Natural killer cell (primary cell): Measurements from ENCODE around the gene OBSCN. TPM values are rescaled to one million over a fixed set of nuclear protein-coding genes. Genes with fewer than 3 reads are reported as not detected.

Source experiments
- ATAC-seq, 3 donors: fragments of 150-1000 bp in 2 of 3; fragments of 200-7000 bp in 1 of 3; cut with Tn5 transposase; 1 replicate in 1 of 3; 2 replicates in 2 of 3; pipeline ENCODE4 v1.10.0; 2021; ENCODE audit warnings: mild to moderate bottlenecking in 2 of 3, moderate library complexity in 2 of 3
- DNase-seq, 2 donors: peaks; one replicate each; pipeline versions ENCODE4 v3.0.0 to v3.0.0-alpha.2; 2013 to 2021; ENCODE audit warnings: mixed read lengths in 1 of 2
- H3K27ac ChIP-seq: one replicate; pipeline ENCODE4 v1.5.1; 2013; ENCODE audit warnings: mild to moderate bottlenecking, low read length
- H3K27me3 ChIP-seq: one replicate; pipeline ENCODE4 v1.6.1; 2013; ENCODE audit warnings: low read length; ENCODE audit not compliant: control insufficient read depth, insufficient read depth
- H3K36me3 ChIP-seq: one replicate; pipeline ENCODE4 v1.6.1; 2013; ENCODE audit warnings: low read length; ENCODE audit not compliant: control insufficient read depth, insufficient read depth
- H3K4me1 ChIP-seq: one replicate; pipeline ENCODE4 v1.6.1; 2013; ENCODE audit warnings: low read length; ENCODE audit not compliant: control insufficient read depth, insufficient read depth
- H3K4me3 ChIP-seq: one replicate; pipeline ENCODE4 v1.5.1; 2013; ENCODE audit warnings: low read length
- H3K9me3 ChIP-seq: one replicate; pipeline ENCODE4 v1.6.1; 2013; ENCODE audit warnings: low read length; ENCODE audit not compliant: control insufficient read depth, insufficient read depth
- H3K27ac Mint-ChIP-seq, 2 donors: one replicate each; pipeline ENCODE4 v1.8.0; 2022; ENCODE audit warnings: mild to moderate bottlenecking in 2 of 2, mixed read lengths in 2 of 2, moderate library complexity in 1 of 2
- H3K27me3 Mint-ChIP-seq, 2 donors: one replicate each; pipeline ENCODE4 v1.8.0; 2022; ENCODE audit warnings: low read depth in 2 of 2, mixed read lengths in 2 of 2
- H3K36me3 Mint-ChIP-seq: one replicate; pipeline ENCODE4 v1.8.0; 2022; ENCODE audit warnings: mixed read lengths
- H3K4me1 Mint-ChIP-seq, 2 donors: one replicate each; pipeline ENCODE4 v1.8.0; 2022; ENCODE audit warnings: mixed read lengths in 2 of 2
- H3K4me3 Mint-ChIP-seq: one replicate; pipeline ENCODE4 v1.8.0; 2022; ENCODE audit warnings: mild to moderate bottlenecking, moderate library complexity, mixed read lengths
- H3K9me3 Mint-ChIP-seq, 2 donors: one replicate each; pipeline ENCODE4 v1.8.0; 2022; ENCODE audit warnings: mixed read lengths in 2 of 2
- CTCF ChIP-seq: fragments of 200-600 bp; IDR thresholded peaks from one replicate; pipeline ENCODE4 v1.8.0; 2022; ENCODE audit warnings: antibody characterized with exemption
- WGBS: methylation state at CpG from one replicate; pipeline ENCODE4 v1.1.7; 2013; ENCODE audit warnings: missing lambda C conversion rate; ENCODE audit not compliant: insufficient coverage; 5-methylcytosine and 5-hydroxymethylcytosine counted together
- intact Hi-C: fragments of 100-400 bp; cut with micrococcal nuclease; formaldehyde crosslinking; loops from one replicate; pipeline ENCODE4 v1.14.2; 2022
- total RNA-seq, 4 donors: library from RNA; stranded (reverse); fragments of 120-200 nt in 1 of 4; gene quantifications; one replicate each; pipeline versions ENCODE4 v1.2.3 to v1.2.4, GENCODE V29; 2013 to 2022

OBSCN gene
- total RNA-seq, 3 donors from 2014 or later (not counting 1 experiment from before 2014, with no cell fraction given): 9.6 to 30.0 (median 14.3) TPM

GRCh38 chr1:228312136-228312764 lies 104.4 kb downstream of the OBSCN start:
- no peaks in the 10 kb centered on the region for H3K36me3 Mint-ChIP-seq
- H3K27me3 Mint-ChIP-seq: no peaks in the 10 kb centered on the region
- no peak overlapping the region for H3K4me3 ChIP-seq
- no peak for TF ChIP-seq CTCF
- H3K27ac ChIP-seq: no peak overlapping the region
- H3K27ac Mint-ChIP-seq: no peak overlapping the region
- DNase-seq: no peak
- no peaks in the 10 kb centered on the region for H3K4me1 Mint-ChIP-seq
- 93% methylated on average over 5 of the region's 6 CpGs for WGBS
- H3K4me3 Mint-ChIP-seq: no peak overlapping the region
- no peaks in the 10 kb centered on the region for H3K9me3 Mint-ChIP-seq
- no peaks in the 10 kb centered on the region for H3K36me3 ChIP-seq
- no peaks in the 10 kb centered on the region for H3K4me1 ChIP-seq
- intact Hi-C loops: no loop called here
- ATAC-seq: no peak
- H3K27me3 ChIP-seq: no peaks in the 10 kb centered on the region
- H3K9me3 ChIP-seq: peaks cover 20% of the 10 kb centered on the region

GRCh38 chr1:228313536-228314277 lies 105.9 kb downstream of the OBSCN start:
- ATAC-seq (no peak), DNase-seq (peak in 1 of 2 donors; percentile 13)
- TF ChIP-seq CTCF: no peak
- Histone ChIP-seq H3K9me3 (peaks cover 20% of the 10 kb centered on the region), H3K27ac (no peak overlapping the region), H3K36me3 (no peaks in the 10 kb centered on the region), H3K4me3 (no peak overlapping the region), H3K4me1 (no peaks in the 10 kb centered on the region), H3K27me3 (no peaks in the 10 kb centered on the region)
- Mint-ChIP-seq H3K27me3 (no peaks in the 10 kb centered on the region), H3K9me3 (no peaks in the 10 kb centered on the region), H3K27ac (no peak overlapping the region), H3K4me3 (no peak overlapping the region), H3K4me1 (no peaks in the 10 kb centered on the region), H3K36me3 (no peaks in the 10 kb centered on the region)
- 95% methylated on average over 25 of the region's 25 CpGs for WGBS
- intact Hi-C loops: no loop called here

- Histone ChIP-seq H3K4me1 (no peaks in the 10 kb centered on the region), H3K4me3 (no peak overlapping the region), H3K27me3 (no peaks in the 10 kb centered on the region), H3K27ac (no peak overlapping the region), H3K9me3 (peaks cover 20% of the 10 kb centered on the region), H3K36me3 (no peaks in the 10 kb centered on the region)
- Mint-ChIP-seq H3K36me3 (no peaks in the 10 kb centered on the region), H3K9me3 (no peaks in the 10 kb centered on the region), H3K27me3 (no peaks in the 10 kb centered on the region), H3K4me1 (no peaks in the 10 kb centered on the region), H3K27ac (no peak overlapping the region), H3K4me3 (no peak overlapping the region)
- TF ChIP-seq CTCF: no peak
- 85% methylated on average over 3 of the region's 3 CpGs for WGBS
- peak in 1 of 2 donors; percentile 7 for DNase-seq
- ATAC-seq: no peak
- intact Hi-C loops: no loop called here
These were observed 106.4 kb downstream of the OBSCN start for GRCh38 chr1:228314315-228314657.
